Measurements from ENCODE around the gene UPF1.
"Not testable (repeated sequence)": the region's sequence is repeated elsewhere in the genome, so short reads cannot be mapped to it uniquely, and the experiment has no call there.

Gene UPF1

DNA sequence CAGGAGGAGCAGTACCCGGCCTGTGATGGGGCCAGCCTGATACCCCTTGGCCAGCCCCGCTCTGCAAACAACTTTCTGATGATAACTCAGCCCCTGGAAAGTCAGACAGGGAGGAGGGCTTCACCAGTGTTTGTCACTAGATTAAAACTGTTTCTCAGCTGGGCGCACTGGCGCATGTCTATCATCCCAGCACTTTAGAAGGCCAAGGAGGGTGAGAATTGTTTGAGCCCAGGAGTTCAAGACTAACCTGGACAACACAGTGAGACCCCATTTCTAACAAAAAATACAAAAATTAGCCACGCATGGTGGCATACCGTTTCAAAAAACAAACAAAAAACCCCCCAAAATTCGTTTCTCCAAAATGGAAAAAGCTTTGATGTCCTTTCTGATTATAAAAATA, 69.7 kb downstream of the UPF1 start:
- no peaks in the 10 kb centered on the region for H3K79me2 ChIP-seq (ENCODE audit: insufficient read depth, low read length)
- H3K4me2 ChIP-seq (ENCODE audit: low read depth, low read length, poor library complexity, severe bottlenecking), result no peak overlapping the region
- no peak overlapping the region for H3K27ac ChIP-seq (ENCODE audit: low read depth, low read length)
- H3K9me3 ChIP-seq (ENCODE audit: insufficient read depth, low read length), result no peaks in the 10 kb centered on the region
- no peak for TF ChIP-seq EZH2phosphoT487 (conservative IDR thresholded peaks at IDR 0.05; ENCODE audit: low read length)
- TF ChIP-seq, protein P1, sequence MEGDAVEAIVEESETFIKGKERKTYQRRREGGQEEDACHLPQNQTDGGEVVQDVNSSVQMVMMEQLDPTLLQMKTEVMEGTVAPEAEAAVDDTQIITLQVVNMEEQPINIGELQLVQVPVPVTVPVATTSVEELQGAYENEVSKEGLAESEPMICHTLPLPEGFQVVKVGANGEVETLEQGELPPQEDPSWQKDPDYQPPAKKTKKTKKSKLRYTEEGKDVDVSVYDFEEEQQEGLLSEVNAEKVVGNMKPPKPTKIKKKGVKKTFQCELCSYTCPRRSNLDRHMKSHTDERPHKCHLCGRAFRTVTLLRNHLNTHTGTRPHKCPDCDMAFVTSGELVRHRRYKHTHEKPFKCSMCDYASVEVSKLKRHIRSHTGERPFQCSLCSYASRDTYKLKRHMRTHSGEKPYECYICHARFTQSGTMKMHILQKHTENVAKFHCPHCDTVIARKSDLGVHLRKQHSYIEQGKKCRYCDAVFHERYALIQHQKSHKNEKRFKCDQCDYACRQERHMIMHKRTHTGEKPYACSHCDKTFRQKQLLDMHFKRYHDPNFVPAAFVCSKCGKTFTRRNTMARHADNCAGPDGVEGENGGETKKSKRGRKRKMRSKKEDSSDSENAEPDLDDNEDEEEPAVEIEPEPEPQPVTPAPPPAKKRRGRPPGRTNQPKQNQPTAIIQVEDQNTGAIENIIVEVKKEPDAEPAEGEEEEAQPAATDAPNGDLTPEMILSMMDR (IDR thresholded peaks at IDR 0.05; ENCODE audit: insufficient read depth, low read length, poor library complexity, severe bottlenecking), result no peak
- H3F3A ChIP-seq (ENCODE audit: insufficient read depth), result no peaks in the 10 kb centered on the region
- no peaks in the 10 kb centered on the region for H3K9me2 ChIP-seq (replicated peaks; ENCODE audit: insufficient read depth, low read length)
- no peaks in the 10 kb centered on the region for H3K27me3 ChIP-seq (ENCODE audit: low read length)
- H3K9ac ChIP-seq (ENCODE audit: low read length), result no peak overlapping the region
- H3K36me3 ChIP-seq (ENCODE audit: low read length), result no peaks in the 10 kb centered on the region
- no peak overlapping the region for H2AFZ ChIP-seq (ENCODE audit: low read depth, low read length, severe bottlenecking)
- H4K20me1 ChIP-seq (ENCODE audit: low read depth, low read length), result no peaks in the 10 kb centered on the region
- H3K4me3 ChIP-seq (ENCODE audit: insufficient read depth, low read length, poor library complexity, severe bottlenecking), result no peak overlapping the region

DNA sequence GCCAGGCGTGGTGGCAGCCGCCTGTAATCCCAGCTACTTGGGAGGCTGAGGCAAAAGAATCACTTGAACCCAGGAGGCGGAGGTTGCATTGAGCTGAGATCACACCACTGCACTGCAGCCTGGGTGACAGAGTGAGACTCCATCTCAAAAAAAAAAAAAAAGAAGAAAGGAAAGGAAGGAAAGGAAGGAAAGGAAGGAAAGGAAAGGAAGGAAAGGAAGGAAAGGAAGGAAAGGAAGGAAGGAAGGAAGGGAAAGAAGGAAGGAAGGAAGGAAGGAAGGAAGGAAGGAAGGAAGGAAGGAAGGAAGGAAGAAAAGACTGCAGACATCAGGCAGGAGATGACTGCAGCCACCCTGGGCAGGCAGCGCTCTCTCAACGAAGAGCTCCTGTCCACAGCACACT, 70.8 kb downstream of the UPF1 start:
- not testable (repeated sequence) for H3K9ac ChIP-seq (ENCODE audit: low read length); H2AFZ ChIP-seq (ENCODE audit: low read depth, low read length, severe bottlenecking); H3K27me3 ChIP-seq (ENCODE audit: low read length); H3F3A ChIP-seq (ENCODE audit: insufficient read depth); H3K36me3 ChIP-seq (ENCODE audit: low read length); H3K27ac ChIP-seq (ENCODE audit: low read depth, low read length); H3K4me3 ChIP-seq (ENCODE audit: insufficient read depth, low read length, poor library complexity, severe bottlenecking); H3K79me2 ChIP-seq (ENCODE audit: insufficient read depth, low read length); H3K9me3 ChIP-seq (ENCODE audit: insufficient read depth, low read length); H3K9me2 ChIP-seq (replicated peaks; ENCODE audit: insufficient read depth, low read length); H4K20me1 ChIP-seq (ENCODE audit: low read depth, low read length); H3K4me2 ChIP-seq (ENCODE audit: low read depth, low read length, poor library complexity, severe bottlenecking)

DNA sequence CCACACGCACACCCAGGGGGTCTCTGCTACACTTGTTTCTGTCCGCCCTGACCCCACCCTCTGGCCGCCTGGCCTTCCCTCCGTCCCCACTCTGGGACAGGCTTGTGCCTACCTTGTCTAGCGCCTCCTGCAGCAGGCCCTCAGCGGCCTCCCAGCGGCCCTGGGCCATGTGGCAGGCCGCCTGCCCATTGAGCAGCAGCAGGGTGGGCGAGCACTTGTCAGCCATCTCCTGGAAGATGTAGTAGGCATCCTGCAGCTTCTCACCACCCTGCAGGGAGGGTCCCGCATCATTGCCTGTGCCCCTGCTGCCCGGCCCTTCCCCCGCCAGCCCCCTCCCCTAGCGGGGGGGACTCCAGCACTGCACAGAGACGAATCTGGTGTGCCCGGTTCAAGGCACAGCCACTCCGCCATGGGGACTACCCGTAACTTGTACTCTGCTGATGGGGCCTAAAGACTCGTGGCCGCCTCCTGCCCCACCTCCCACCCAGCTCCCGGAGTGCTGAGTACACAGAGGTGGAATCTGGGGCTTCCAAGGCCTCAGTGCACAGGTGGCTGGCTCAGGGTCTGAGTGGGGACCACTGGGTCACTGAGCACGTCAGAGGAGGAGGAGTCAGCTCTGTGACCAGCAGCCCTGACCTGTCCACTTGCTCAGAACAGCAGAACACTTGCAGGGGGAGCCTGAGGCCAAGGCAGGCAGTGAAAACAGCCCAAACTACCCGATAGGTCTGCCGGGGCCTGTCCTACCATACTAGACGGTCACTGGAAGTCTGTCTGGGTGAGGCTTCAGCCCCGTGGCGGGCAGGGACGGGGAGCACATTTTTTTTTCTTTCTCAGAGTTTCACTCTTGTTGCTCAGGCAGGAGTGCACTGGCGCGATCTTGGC, 71.6 kb downstream of the UPF1 start:
- no peaks in the 10 kb centered on the region for H3K27me3 ChIP-seq (ENCODE audit: low read length)
- no peak overlapping the region for H3K4me2 ChIP-seq (ENCODE audit: low read depth, low read length, poor library complexity, severe bottlenecking)
- no peaks in the 10 kb centered on the region for H3K9me3 ChIP-seq (ENCODE audit: insufficient read depth, low read length)
- H3F3A ChIP-seq (ENCODE audit: insufficient read depth), result no peaks in the 10 kb centered on the region
- no peak overlapping the region for H3K9ac ChIP-seq (ENCODE audit: low read length)
- H3K9me2 ChIP-seq (replicated peaks; ENCODE audit: insufficient read depth, low read length), result no peaks in the 10 kb centered on the region
- H3K27ac ChIP-seq (ENCODE audit: low read depth, low read length), result no peak overlapping the region
- no peak overlapping the region for H2AFZ ChIP-seq (ENCODE audit: low read depth, low read length, severe bottlenecking)
- TF ChIP-seq EZH2phosphoT487 (conservative IDR thresholded peaks at IDR 0.05; ENCODE audit: low read length), result no peak
- TF ChIP-seq, protein P1 (IDR thresholded peaks at IDR 0.05; ENCODE audit: insufficient read depth, low read length, poor library complexity, severe bottlenecking), result no peak
- H3K36me3 ChIP-seq (ENCODE audit: low read length), result no peaks in the 10 kb centered on the region
- H4K20me1 ChIP-seq (ENCODE audit: low read depth, low read length), result no peaks in the 10 kb centered on the region
- no peak overlapping the region for H3K4me3 ChIP-seq (ENCODE audit: insufficient read depth, low read length, poor library complexity, severe bottlenecking)
- H3K79me2 ChIP-seq (ENCODE audit: insufficient read depth, low read length), result no peaks in the 10 kb centered on the region

DNA sequence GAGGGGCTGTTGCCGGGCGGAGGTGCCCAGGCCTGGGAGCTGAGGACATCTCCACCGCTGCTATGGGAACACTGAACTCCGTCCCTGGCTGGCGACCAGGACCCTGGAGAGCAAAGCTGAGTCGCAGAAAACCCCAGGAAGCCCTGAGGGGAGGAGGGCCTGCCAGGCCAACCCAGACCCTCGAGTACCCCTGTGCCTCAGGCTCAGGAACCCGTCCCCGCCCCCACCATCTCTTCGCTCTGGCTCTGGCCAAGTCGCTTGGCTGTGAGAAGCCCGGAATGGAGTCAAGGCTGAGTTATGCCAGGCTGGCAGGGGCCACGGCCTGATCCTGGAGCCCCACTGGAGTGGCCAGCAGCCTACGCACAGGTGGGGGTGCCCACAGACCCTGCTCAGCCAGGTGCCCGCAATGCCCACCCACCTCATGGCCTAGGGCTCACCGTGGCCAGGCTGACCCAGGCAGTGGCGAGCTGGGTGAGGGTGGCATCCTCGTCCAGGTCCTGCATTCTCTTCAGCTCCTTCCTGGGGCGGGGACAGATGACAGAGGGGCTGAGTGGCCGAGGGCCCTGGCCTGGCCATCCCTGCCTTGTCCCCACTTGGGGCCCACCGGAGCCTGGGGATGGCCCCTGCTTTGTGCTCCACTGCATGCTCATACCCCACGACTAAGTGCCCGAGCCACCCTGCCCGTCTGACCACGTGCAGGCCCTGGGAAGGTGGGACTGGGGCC, 72.7 kb downstream of the UPF1 start:
- no peak overlapping the region for H3K9ac ChIP-seq (ENCODE audit: low read length)
- H3K4me2 ChIP-seq (ENCODE audit: low read depth, low read length, poor library complexity, severe bottlenecking), result no peak overlapping the region
- H3K9me3 ChIP-seq (ENCODE audit: insufficient read depth, low read length), result no peaks in the 10 kb centered on the region
- no peaks in the 10 kb centered on the region for H3K9me2 ChIP-seq (replicated peaks; ENCODE audit: insufficient read depth, low read length)
- no peaks in the 10 kb centered on the region for H3K79me2 ChIP-seq (ENCODE audit: insufficient read depth, low read length)
- H4K20me1 ChIP-seq (ENCODE audit: low read depth, low read length), result no peaks in the 10 kb centered on the region
- H3F3A ChIP-seq (ENCODE audit: insufficient read depth), result no peaks in the 10 kb centered on the region
- no peaks in the 10 kb centered on the region for H3K36me3 ChIP-seq (ENCODE audit: low read length)
- no peak overlapping the region for H2AFZ ChIP-seq (ENCODE audit: low read depth, low read length, severe bottlenecking)
- no peak overlapping the region for H3K4me3 ChIP-seq (ENCODE audit: insufficient read depth, low read length, poor library complexity, severe bottlenecking)
- no peaks in the 10 kb centered on the region for H3K27me3 ChIP-seq (ENCODE audit: low read length)
- no peak for TF ChIP-seq EZH2phosphoT487 (conservative IDR thresholded peaks at IDR 0.05; ENCODE audit: low read length)
- TF ChIP-seq, protein P1 (IDR thresholded peaks at IDR 0.05; ENCODE audit: insufficient read depth, low read length, poor library complexity, severe bottlenecking), result no peak
- H3K27ac ChIP-seq (ENCODE audit: low read depth, low read length), result no peak overlapping the region
